ENCODE results near the gene TMPRSS13.

- TF ChIP-seq ZBTB7A (tag by site-specific recombination; IDR thresholded peaks at IDR 0.05; ENCODE audit: low read depth) (no peak), ZNF18 (tag by site-specific recombination; IDR thresholded peaks at IDR 0.05) (no peak), ZNF76 (tag by site-specific recombination; IDR thresholded peaks at IDR 0.05; ENCODE audit: borderline replicate concordance, low read depth) (no peak), ZNF530 (tag by site-specific recombination; IDR thresholded peaks at IDR 0.05; ENCODE audit: low read depth) (no peak), ZNF792 (tag by site-specific recombination; IDR thresholded peaks at IDR 0.05) (no peak), ZFP41 (tag by site-specific recombination; IDR thresholded peaks at IDR 0.05; ENCODE audit: borderline replicate concordance) (no peak), ZBTB26 (tag by site-specific recombination; optimal IDR thresholded peaks at IDR 0.05) (no peak), CTCF (tag by site-specific recombination; IDR thresholded peaks at IDR 0.05) (no peak), ZNF704 (tag by site-specific recombination; IDR thresholded peaks at IDR 0.05) (no peak), RBAK (tag by site-specific recombination; IDR thresholded peaks at IDR 0.05) (no peak), ZNF184 (tag by site-specific recombination; IDR thresholded peaks at IDR 0.05) (no peak)
Observed at GRCh38 chr11:117855912-117856651, 73.1 kb downstream of the TMPRSS13 start.

All from HEK293 (cell line).